ENCODE measurements around the gene INTS6.

Gene INTS6

DNA sequence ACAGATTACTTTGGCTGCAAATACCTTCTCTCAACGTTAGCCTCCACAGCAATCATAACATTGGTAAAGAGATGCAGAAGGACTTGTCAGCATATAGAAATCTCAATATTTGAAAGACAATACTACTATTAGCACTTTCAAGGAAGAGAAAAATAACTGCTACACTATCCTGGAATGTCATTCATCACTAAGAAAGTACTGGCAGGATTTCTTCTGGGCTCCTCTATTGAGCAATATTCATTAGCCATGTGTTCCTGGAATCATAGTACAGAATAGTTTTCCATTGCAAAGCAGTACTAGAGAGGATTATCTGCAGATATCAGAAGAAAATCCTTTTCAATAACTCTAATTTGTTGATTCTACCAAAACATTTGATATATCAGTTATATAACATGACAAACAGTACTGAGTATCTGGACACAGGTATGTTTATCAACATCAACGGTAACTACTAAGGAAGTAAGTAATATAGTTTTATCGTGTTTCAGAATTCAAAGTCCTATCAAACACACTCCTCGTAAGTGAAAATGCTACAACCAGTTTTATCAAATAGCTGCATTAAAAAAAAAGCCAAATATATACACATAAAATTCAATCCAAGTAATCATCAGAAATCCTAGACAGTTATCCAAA is 27.3 kb downstream of the INTS6 start:
- H3K27ac ChIP-seq (ENCODE audit: insufficient read depth in 1 of 2, low read depth in 1 of 2, low read length in 2 of 2, poor library complexity in 1 of 2, severe bottlenecking in 2 of 2) = no peak overlapping the region
- H3K27me3 ChIP-seq (replicated peaks in 2 of 5; ENCODE audit: control insufficient read depth in 4 of 5, insufficient read depth in 5 of 5, low read length in 4 of 5) = no peaks in the 10 kb centered on the region
- peaks cover 3 to 48% (median 12%) of the 10 kb centered on the region in 4 experiments for H3K36me3 ChIP-seq (ENCODE audit: control insufficient read depth in 4 of 4, insufficient read depth in 4 of 4, low read length in 3 of 4)
- no peaks in the 10 kb centered on the region for H3K9me3 ChIP-seq (ENCODE audit: control extremely low read depth in 1 of 5, control insufficient read depth in 4 of 5, insufficient read depth in 2 of 5, low read depth in 1 of 5, low read length in 4 of 5)
- peaks cover 0 to 4% (median 0%) of the 10 kb centered on the region in 4 experiments for H3K4me1 ChIP-seq (ENCODE audit: control extremely low read depth in 1 of 4, control insufficient read depth in 4 of 4, insufficient read depth in 4 of 4, low read length in 3 of 4)
- DNase-seq = no peak
- ChIA-PET CTCF (interaction anchor here (0.6 to 1.5 kb wide), 4 partner anchors 9 to 354 kb away, joined by 3 to 4 read pairs (median 3); no protein-coding TSS in a partner anchor), POLR2A (no interaction called here)
- no peak overlapping the region for H3K4me3 ChIP-seq (ENCODE audit: control insufficient read depth in 1 of 7, extremely low read depth in 1 of 7, insufficient read depth in 4 of 7, low read depth in 2 of 7, low read length in 6 of 7)
- 100% methylated on average over 1 of the region's 4 CpGs for WGBS (ENCODE audit: insufficient coverage)

DNA sequence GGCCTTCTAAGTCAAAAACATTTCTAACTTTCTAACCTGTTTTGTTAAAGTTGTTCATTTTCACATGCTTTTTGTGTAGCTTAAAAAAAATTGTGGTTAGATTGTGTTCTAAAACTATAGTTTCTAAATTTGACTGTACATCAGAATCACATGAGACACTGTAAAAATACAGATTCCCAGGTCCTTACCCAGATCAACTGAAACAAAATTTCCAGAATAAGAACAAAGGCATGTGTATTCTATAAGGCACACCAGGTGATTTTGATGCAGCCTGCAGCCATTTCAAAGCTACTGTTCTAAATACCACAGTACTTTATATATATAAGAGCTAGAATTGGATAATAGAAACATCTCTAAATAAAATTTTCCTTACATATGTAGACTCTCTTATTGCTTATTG is 29.1 kb downstream of the INTS6 start:
- Histone ChIP-seq H3K4me3 (ENCODE audit: control insufficient read depth in 1 of 7, extremely low read depth in 1 of 7, insufficient read depth in 4 of 7, low read depth in 2 of 7, low read length in 6 of 7) (no peak overlapping the region), H3K9me3 (ENCODE audit: control extremely low read depth in 1 of 5, control insufficient read depth in 4 of 5, insufficient read depth in 2 of 5, low read depth in 1 of 5, low read length in 4 of 5) (no peaks in the 10 kb centered on the region), H3K36me3 (ENCODE audit: control insufficient read depth in 4 of 4, insufficient read depth in 4 of 4, low read length in 3 of 4) (peaks cover 3 to 40% (median 7%) of the 10 kb centered on the region in 4 experiments), H3K27me3 (replicated peaks in 2 of 5; ENCODE audit: control insufficient read depth in 4 of 5, insufficient read depth in 5 of 5, low read length in 4 of 5) (no peaks in the 10 kb centered on the region), H3K4me1 (ENCODE audit: control extremely low read depth in 1 of 4, control insufficient read depth in 4 of 4, insufficient read depth in 4 of 4, low read length in 3 of 4) (peaks cover 0 to 4% (median 0%) of the 10 kb centered on the region in 4 experiments), H3K27ac (ENCODE audit: insufficient read depth in 1 of 2, low read depth in 1 of 2, low read length in 2 of 2, poor library complexity in 1 of 2, severe bottlenecking in 2 of 2) (no peak overlapping the region)
- DNase-seq = no peak
- CTCF ChIA-PET = interaction anchor here (0.6 to 1.8 kb wide), 2 partner anchors 17 to 20 kb away, joined by 4 to 7 read pairs; no protein-coding TSS in a partner anchor
- POLR2A ChIA-PET = no interaction called here

DNA sequence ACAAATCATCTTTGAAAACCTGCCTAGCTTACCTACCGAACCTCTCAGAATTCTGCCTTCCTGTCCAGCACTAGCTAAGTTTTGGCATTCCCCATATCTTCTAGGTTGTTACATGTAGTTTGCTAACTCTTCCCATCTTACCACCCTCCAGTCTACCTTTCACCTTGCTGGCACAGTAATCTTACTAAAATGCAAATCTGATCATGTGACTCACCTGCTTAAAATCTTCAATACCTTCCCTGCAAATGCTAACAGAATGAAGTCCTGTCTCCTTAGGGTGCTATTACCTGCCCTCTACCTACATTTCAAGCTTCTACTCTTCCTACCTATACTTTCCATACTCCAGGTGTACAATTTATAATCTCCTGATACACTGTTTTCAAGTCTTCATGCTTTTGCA is 30.4 kb downstream of the INTS6 start:
- Histone ChIP-seq H3K4me3 (ENCODE audit: control insufficient read depth in 1 of 7, extremely low read depth in 1 of 7, insufficient read depth in 4 of 7, low read depth in 2 of 7, low read length in 6 of 7) (no peak overlapping the region), H3K27me3 (replicated peaks in 2 of 5; ENCODE audit: control insufficient read depth in 4 of 5, insufficient read depth in 5 of 5, low read length in 4 of 5) (no peaks in the 10 kb centered on the region), H3K27ac (ENCODE audit: insufficient read depth in 1 of 2, low read depth in 1 of 2, low read length in 2 of 2, poor library complexity in 1 of 2, severe bottlenecking in 2 of 2) (no peak overlapping the region), H3K9me3 (ENCODE audit: control extremely low read depth in 1 of 5, control insufficient read depth in 4 of 5, insufficient read depth in 2 of 5, low read depth in 1 of 5, low read length in 4 of 5) (no peaks in the 10 kb centered on the region), H3K4me1 (ENCODE audit: control extremely low read depth in 1 of 4, control insufficient read depth in 4 of 4, insufficient read depth in 4 of 4, low read length in 3 of 4) (peaks cover 0 to 4% (median 0%) of the 10 kb centered on the region in 4 experiments), H3K36me3 (ENCODE audit: control insufficient read depth in 4 of 4, insufficient read depth in 4 of 4, low read length in 3 of 4) (peaks cover 3 to 44% (median 5%) of the 10 kb centered on the region in 4 experiments)
- WGBS (ENCODE audit: insufficient coverage) = 85% methylated on average over 1 of the region's 1 CpG
- no peak for DNase-seq
- CTCF ChIA-PET = interaction anchor here (1.0 to 2.7 kb wide), 4 partner anchors 9 to 297 kb away, joined by 3 to 19 read pairs (median 4); no protein-coding TSS in a partner anchor
- POLR2A ChIA-PET = no interaction called here

GRCh38 chr13:51420681-51421490 is 31.9 kb downstream of the INTS6 start:
- WGBS (ENCODE audit: insufficient coverage) = 100% methylated on average over 4 of the region's 6 CpGs
- Histone ChIP-seq H3K27me3 (replicated peaks in 2 of 5; ENCODE audit: control insufficient read depth in 4 of 5, insufficient read depth in 5 of 5, low read length in 4 of 5) (no peaks in the 10 kb centered on the region), H3K27ac (ENCODE audit: insufficient read depth in 1 of 2, low read depth in 1 of 2, low read length in 2 of 2, poor library complexity in 1 of 2, severe bottlenecking in 2 of 2) (no peak overlapping the region), H3K4me1 (ENCODE audit: control extremely low read depth in 1 of 4, control insufficient read depth in 4 of 4, insufficient read depth in 4 of 4, low read length in 3 of 4) (peaks cover 0 to 4% (median 0%) of the 10 kb centered on the region in 4 experiments), H3K4me3 (ENCODE audit: control insufficient read depth in 1 of 7, extremely low read depth in 1 of 7, insufficient read depth in 4 of 7, low read depth in 2 of 7, low read length in 6 of 7) (no peak overlapping the region), H3K9me3 (ENCODE audit: control extremely low read depth in 1 of 5, control insufficient read depth in 4 of 5, insufficient read depth in 2 of 5, low read depth in 1 of 5, low read length in 4 of 5) (peaks cover 0 to 7% (median 2%) of the 10 kb centered on the region in 5 experiments), H3K36me3 (ENCODE audit: control insufficient read depth in 4 of 4, insufficient read depth in 4 of 4, low read length in 3 of 4) (peaks cover 3 to 51% (median 11%) of the 10 kb centered on the region in 4 experiments)
- POLR2A ChIA-PET = interaction anchor here (0.9 kb wide), 1 partner anchor 10 kb away, joined by 4 read pairs; no protein-coding TSS in a partner anchor
- no peak for DNase-seq
- CTCF ChIA-PET = interaction anchor here (1.4 to 2.7 kb wide), 3 partner anchors 10 to 377 kb away, joined by 6 to 19 read pairs (median 8); no protein-coding TSS in a partner anchor

DNA sequence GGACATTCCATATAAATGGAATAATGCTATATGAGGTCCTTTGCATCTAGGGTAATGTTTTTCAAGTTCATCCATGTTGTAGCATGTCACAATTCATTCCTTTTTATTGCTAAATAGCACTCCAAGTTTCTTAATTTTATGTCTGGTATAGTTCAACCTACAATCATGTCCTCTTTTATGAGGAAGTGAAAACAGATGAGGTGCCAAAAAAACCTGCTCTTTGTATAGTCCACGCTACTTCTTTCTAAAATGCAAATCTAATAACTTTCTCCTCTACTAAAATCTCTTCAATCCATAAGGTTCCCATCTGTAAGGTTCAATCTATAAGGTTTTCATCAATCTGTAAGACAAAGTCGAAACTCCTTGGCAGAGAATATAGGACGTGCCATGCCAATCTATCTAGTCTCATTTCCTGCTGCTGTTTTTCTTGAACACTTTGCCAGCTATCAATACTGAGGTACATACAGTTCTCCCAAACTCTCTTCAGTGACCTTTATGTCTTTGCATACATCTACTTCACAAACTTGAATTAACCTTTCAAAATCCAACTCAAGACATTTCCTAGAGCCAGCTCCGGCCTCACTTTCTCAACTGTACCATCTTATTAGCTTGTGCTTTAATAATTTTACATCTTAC is 33.7 kb downstream of the INTS6 start:
- Histone ChIP-seq H3K4me3 (ENCODE audit: control insufficient read depth in 1 of 7, extremely low read depth in 1 of 7, insufficient read depth in 4 of 7, low read depth in 2 of 7, low read length in 6 of 7) (no peak overlapping the region), H3K4me1 (ENCODE audit: control extremely low read depth in 1 of 4, control insufficient read depth in 4 of 4, insufficient read depth in 4 of 4, low read length in 3 of 4) (peaks cover 0 to 4% (median 0%) of the 10 kb centered on the region in 4 experiments), H3K36me3 (ENCODE audit: control insufficient read depth in 4 of 4, insufficient read depth in 4 of 4, low read length in 3 of 4) (peaks cover 3 to 48% (median 15%) of the 10 kb centered on the region in 4 experiments), H3K9me3 (ENCODE audit: control extremely low read depth in 1 of 5, control insufficient read depth in 4 of 5, insufficient read depth in 2 of 5, low read depth in 1 of 5, low read length in 4 of 5) (peaks cover 0 to 16% (median 3%) of the 10 kb centered on the region in 5 experiments), H3K27ac (ENCODE audit: insufficient read depth in 1 of 2, low read depth in 1 of 2, low read length in 2 of 2, poor library complexity in 1 of 2, severe bottlenecking in 2 of 2) (no peak overlapping the region), H3K27me3 (replicated peaks in 2 of 5; ENCODE audit: control insufficient read depth in 4 of 5, insufficient read depth in 5 of 5, low read length in 4 of 5) (no peaks in the 10 kb centered on the region)
- ChIA-PET POLR2A (no interaction called here), CTCF (interaction anchor here (0.9 kb wide), 1 partner anchor 379 kb away, joined by 3 read pairs; no protein-coding TSS in a partner anchor)
- DNase-seq = no peak
- 95% methylated on average over 2 of the region's 4 CpGs for WGBS (ENCODE audit: insufficient coverage)

- ChIA-PET CTCF (interaction anchor here (0.5 to 1.5 kb wide), 3 partner anchors 22 to 293 kb away, joined by 3 to 4 read pairs (median 3); no protein-coding TSS in a partner anchor), POLR2A (interaction anchor here (0.6 kb wide), 1 partner anchor 109 kb away, joined by 3 read pairs; no protein-coding TSS in a partner anchor)
- Histone ChIP-seq H3K36me3 (ENCODE audit: control insufficient read depth in 4 of 4, insufficient read depth in 4 of 4, low read length in 3 of 4) (peaks cover 8 to 47% (median 15%) of the 10 kb centered on the region in 4 experiments), H3K27ac (ENCODE audit: insufficient read depth in 1 of 2, low read depth in 1 of 2, low read length in 2 of 2, poor library complexity in 1 of 2, severe bottlenecking in 2 of 2) (no peak overlapping the region), H3K27me3 (replicated peaks in 2 of 5; ENCODE audit: control insufficient read depth in 4 of 5, insufficient read depth in 5 of 5, low read length in 4 of 5) (no peaks in the 10 kb centered on the region), H3K9me3 (ENCODE audit: control extremely low read depth in 1 of 5, control insufficient read depth in 4 of 5, insufficient read depth in 2 of 5, low read depth in 1 of 5, low read length in 4 of 5) (peaks cover 0 to 16% (median 3%) of the 10 kb centered on the region in 5 experiments), H3K4me3 (ENCODE audit: control insufficient read depth in 1 of 7, extremely low read depth in 1 of 7, insufficient read depth in 4 of 7, low read depth in 2 of 7, low read length in 6 of 7) (no peak overlapping the region), H3K4me1 (ENCODE audit: control extremely low read depth in 1 of 4, control insufficient read depth in 4 of 4, insufficient read depth in 4 of 4, low read length in 3 of 4) (peaks cover 0 to 4% (median 0%) of the 10 kb centered on the region in 4 experiments)
- no peak for DNase-seq
- WGBS (ENCODE audit: insufficient coverage) = 100% methylated on average over 2 of the region's 4 CpGs
These were observed 35.1 kb downstream of the INTS6 start for GRCh38 chr13:51417716-51418115.

Data from common myeloid progenitor, CD34-positive (primary cell).